Measurements from ENCODE around the gene TMEM26.

DNA sequence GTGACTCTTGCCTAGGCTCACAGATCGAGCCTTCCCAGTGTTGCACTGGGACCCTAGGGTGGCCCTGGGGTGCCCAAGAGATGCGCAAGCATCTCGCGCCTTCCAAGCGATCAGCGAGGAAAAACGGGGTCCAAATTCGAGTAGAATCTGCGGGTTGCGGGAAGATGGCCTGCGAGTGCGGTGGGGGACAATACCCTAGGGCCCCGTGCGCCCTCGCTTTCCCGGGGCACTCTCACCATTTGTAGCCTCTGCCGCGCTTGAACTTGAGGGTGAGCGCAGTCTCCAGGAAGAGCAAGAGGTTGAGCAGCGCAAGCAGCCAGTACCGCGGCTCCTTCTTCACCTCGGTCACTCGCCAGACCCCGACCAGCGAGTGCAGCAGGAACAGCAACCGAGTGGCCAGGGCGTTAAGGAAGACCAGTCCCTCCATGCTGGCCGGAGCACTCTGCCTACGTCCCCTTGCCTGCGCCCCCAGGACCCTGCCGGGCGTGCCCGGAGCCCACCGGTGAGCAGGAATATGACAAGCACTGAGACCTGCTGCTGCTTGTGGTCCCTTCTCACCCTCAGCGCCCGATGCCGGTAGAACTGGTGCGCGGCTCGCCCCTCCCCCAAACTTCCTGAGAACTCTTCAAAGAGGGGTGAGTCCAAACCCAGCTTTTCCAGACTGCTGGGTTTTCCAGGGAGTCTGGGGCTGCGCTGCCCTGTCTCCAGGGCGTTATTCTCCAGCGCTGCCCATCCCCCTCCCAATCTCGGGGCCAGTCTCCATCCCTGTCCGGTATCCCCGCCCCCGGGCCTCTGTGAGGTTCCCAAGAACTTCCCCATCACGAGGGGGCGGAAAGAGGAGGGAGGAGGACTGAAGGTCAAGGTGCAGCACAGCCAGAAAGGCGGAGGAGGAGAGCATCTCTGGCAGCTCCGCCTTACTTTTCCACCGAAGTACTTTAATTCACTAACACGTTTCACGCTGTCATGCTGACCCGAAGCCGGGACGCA is at the start of gene TMEM26:
- TF ChIP-seq POLR2AphosphoS5 (IDR thresholded peaks at IDR 0.05; ENCODE audit: low read depth, low read length) (no peak), POLR2A (IDR thresholded peaks at IDR 0.05; ENCODE audit: low read depth, low read length) (no peak), TAF1 (IDR thresholded peaks at IDR 0.05; ENCODE audit: borderline replicate concordance, low read depth, low read length) (no peak)
